ENCODE measurements around the gene RBM15. TPM values are rescaled to one million over a fixed set of nuclear protein-coding genes. Genes with fewer than 3 reads are reported as not detected.

Gene RBM15
- polyA plus RNA-seq, 1 of the 3 experiments (the other 2 are of a cell fraction) = 3.8 TPM

GRCh38 chr1:110326826-110327225 lies 12.4 kb upstream of the RBM15 start:
- WGBS (ENCODE audit: low lambda C conversion rate) = 0% methylated on average over 1 of the region's 1 CpG
- Histone ChIP-seq H3K4me2 (no peak overlapping the region), H3K4me1 (ENCODE audit: control insufficient read depth in 1 of 2, insufficient read depth in 2 of 2, low read depth in 1 of 2, low read length in 1 of 2) (no peaks in the 10 kb centered on the region; a peak in 1 of 4 replicates), H3K27me3 (ENCODE audit: insufficient read depth) (no peaks in the 10 kb centered on the region), H4K20me1 (ENCODE audit: insufficient read depth) (no peaks in the 10 kb centered on the region), H3K4me3 (ENCODE audit: low read depth in 2 of 2, low read length in 1 of 2) (no peak overlapping the region), H3K9me2 (no peaks in the 10 kb centered on the region), H3F3A (replicated peaks; ENCODE audit: insufficient read depth) (no peaks in the 10 kb centered on the region), H3K36me3 (replicated peaks in 1 of 2; ENCODE audit: control insufficient read depth in 1 of 2, insufficient read depth in 2 of 2, low read length in 1 of 2) (no peaks in the 10 kb centered on the region), H3K79me2 (ENCODE audit: insufficient read depth) (no peaks in the 10 kb centered on the region), H2AFZ (ENCODE audit: low read depth) (no peak overlapping the region), H3K27ac (ENCODE audit: low read depth in 2 of 2, low read length in 1 of 2) (no peak overlapping the region), H3K9me3 (no peaks in the 10 kb centered on the region), H3K9ac (no peak overlapping the region)
- POLR2A ChIA-PET = no interaction called here
- TF ChIP-seq EZH2phosphoT487 (IDR thresholded peaks at IDR 0.05; ENCODE audit: borderline replicate concordance, low read depth) (no peak), USF1 (IDR thresholded peaks at IDR 0.05; ENCODE audit: borderline replicate concordance, low read depth) (no peak), PBX3 (IDR thresholded peaks at IDR 0.05) (no peak), RFX5 (IDR thresholded peaks at IDR 0.05; ENCODE audit: low read length) (no peak), CTCF (IDR thresholded peaks at IDR 0.05) (no peak), GABPA (IDR thresholded peaks at IDR 0.05; ENCODE audit: low read depth) (no peak), REST (IDR thresholded peaks at IDR 0.05; ENCODE audit: low read depth, low read length) (no peak), MEF2A (IDR thresholded peaks at IDR 0.05; ENCODE audit: borderline replicate concordance, low read depth) (no peak), RAD21 (IDR thresholded peaks at IDR 0.05; ENCODE audit: low read length) (no peak), RCOR1 (IDR thresholded peaks at IDR 0.05; ENCODE audit: low read length) (no peak), EP300 (IDR thresholded peaks at IDR 0.05; ENCODE audit: borderline replicate concordance in 1 of 2, low read depth in 1 of 2, low read length in 1 of 2) (no peak), GATA2 (CRISPR knock-in tag; IDR thresholded peaks at IDR 0.05) (no peak), FOSL2 (IDR thresholded peaks at IDR 0.05; ENCODE audit: borderline replicate concordance, low read depth) (no peak), FOXJ3 (CRISPR knock-in tag; IDR thresholded peaks at IDR 0.05) (no peak), NRF1 (IDR thresholded peaks at IDR 0.05; ENCODE audit: low read depth, low read length) (no peak), RXRA (IDR thresholded peaks at IDR 0.05; ENCODE audit: borderline replicate concordance, low read depth) (no peak)
- TF ChIP-seq, protein P1, sequence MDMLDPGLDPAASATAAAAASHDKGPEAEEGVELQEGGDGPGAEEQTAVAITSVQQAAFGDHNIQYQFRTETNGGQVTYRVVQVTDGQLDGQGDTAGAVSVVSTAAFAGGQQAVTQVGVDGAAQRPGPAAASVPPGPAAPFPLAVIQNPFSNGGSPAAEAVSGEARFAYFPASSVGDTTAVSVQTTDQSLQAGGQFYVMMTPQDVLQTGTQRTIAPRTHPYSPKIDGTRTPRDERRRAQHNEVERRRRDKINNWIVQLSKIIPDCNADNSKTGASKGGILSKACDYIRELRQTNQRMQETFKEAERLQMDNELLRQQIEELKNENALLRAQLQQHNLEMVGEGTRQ (IDR thresholded peaks at IDR 0.05; ENCODE audit: borderline replicate concordance, low read depth, low read length) = no peak
- no peak for DNase-seq
- CTCF ChIA-PET = interaction anchor here (0.9 to 32.6 kb wide), 4 partner anchors 13 to 133 kb away, joined by 3 to 1300 read pairs (median 4); partner anchors contain the start of genes KCNC4 and RBM15

Data from SK-N-SH (cell line).